Neural progenitor cell (in vitro differentiated cells): ENCODE results near the gene PRM2. TPM values are rescaled to one million over a fixed set of nuclear protein-coding genes. Genes with fewer than 3 reads are reported as not detected.

Experiments used
- DNase-seq: peaks from one replicate; pipeline ENCODE4 v3.0.0-alpha.2; 2016; ENCODE audit warnings: low spot score
- H2AFZ ChIP-seq: fragments of 200-600 bp; sonication (generic); replicated peaks from 2 replicates; pipeline ENCODE4 v1.6.1; 2016; ENCODE audit warnings: antibody characterized with exemption
- H3F3A ChIP-seq: fragments of 200-600 bp; sonication (generic); 2 replicates; pipeline ENCODE4 v1.6.1; 2016; ENCODE audit warnings: antibody characterized with exemption, low read depth
- H3K27ac ChIP-seq: fragments of 200-600 bp; sonication (generic); 2 replicates; pipeline ENCODE4 v1.5.1; 2016; ENCODE audit warnings: mild to moderate bottlenecking
- H3K27me3 ChIP-seq: fragments of 200-600 bp; sonication (generic); 2 replicates; pipeline ENCODE4 v1.6.1; 2016; ENCODE audit warnings: mild to moderate bottlenecking, moderate library complexity
- H3K36me3 ChIP-seq: fragments of 200-600 bp; sonication (generic); 2 replicates; pipeline ENCODE4 v1.5.1; 2016
- H3K4me1 ChIP-seq: fragments of 200-600 bp; sonication (generic); 2 replicates; pipeline ENCODE4 v1.6.1; 2016; ENCODE audit warnings: mixed run types
- H3K4me2 ChIP-seq: fragments of 200-600 bp; sonication (generic); 2 replicates; pipeline ENCODE4 v1.6.1; 2016
- H3K4me3 ChIP-seq: fragments of 200-600 bp; sonication (generic); 2 replicates; pipeline ENCODE4 v1.5.1; 2016
- H3K79me2 ChIP-seq: fragments of 200-600 bp; sonication (generic); 2 replicates; pipeline ENCODE4 v1.6.1; 2016; ENCODE audit warnings: low read depth
- H3K9ac ChIP-seq: fragments of 200-600 bp; sonication (generic); 2 replicates; pipeline ENCODE4 v1.6.1; 2016
- H3K9me3 ChIP-seq: fragments of 200-600 bp; sonication (generic); 2 replicates; pipeline ENCODE4 v1.5.1; 2016; ENCODE audit warnings: low read depth
- H4K20me1 ChIP-seq: fragments of 200-600 bp; sonication (generic); 2 replicates; pipeline ENCODE4 v1.6.1; 2016; ENCODE audit warnings: low read depth
- H3K27ac Mint-ChIP-seq: 3 replicates; pipeline ENCODE4 v1.8.0; 2021; ENCODE audit warnings: mixed read lengths
- H3K27me3 Mint-ChIP-seq: 2 replicates; pipeline ENCODE4 v1.8.0; 2022; ENCODE audit warnings: low read depth, mild to moderate bottlenecking, inconsistent platforms, moderate library complexity, mixed read lengths; ENCODE audit not compliant: insufficient read depth
- H3K36me3 Mint-ChIP-seq: 3 replicates; pipeline ENCODE4 v1.8.0; 2021; ENCODE audit warnings: mixed read lengths
- H3K4me1 Mint-ChIP-seq: 3 replicates; pipeline ENCODE4 v1.8.0; 2021; ENCODE audit warnings: mixed read lengths
- H3K4me3 Mint-ChIP-seq: 3 replicates; pipeline ENCODE4 v1.8.0; 2021; ENCODE audit warnings: mild to moderate bottlenecking, moderate library complexity, mixed read lengths
- H3K9me3 Mint-ChIP-seq: 3 replicates; pipeline ENCODE4 v1.8.0; 2020; ENCODE audit warnings: mixed read lengths
- CTCF ChIP-seq: fragments of 200-600 bp; sonication (generic); IDR thresholded peaks from 2 replicates; pipeline ENCODE4 v1.5.1; 2017; ENCODE audit warnings: antibody characterized with exemption, mild to moderate bottlenecking
- EZH2 ChIP-seq: fragments of 200-600 bp; sonication (generic); IDR thresholded peaks from 2 replicates; pipeline ENCODE4 v1.6.1; 2017; ENCODE audit warnings: antibody characterized with exemption, mild to moderate bottlenecking, moderate library complexity
- EZH2phosphoT487 ChIP-seq: fragments of 200-600 bp; sonication (generic); IDR thresholded peaks from 2 replicates; pipeline ENCODE4 v1.6.1; 2017; ENCODE audit warnings: antibody characterized with exemption
- total RNA-seq: library from RNA; depleted of rRNA; stranded (reverse); fragments of >200 nt; gene quantifications from 2 replicates; pipeline ENCODE4 v1.2.3, GENCODE V29; 2015; ENCODE audit warnings: low replicate concordance

Gene PRM2
- total RNA-seq, 1 donor from 2014 or later = not detected

GRCh38 chr16:11262915-11263314 lies 13.4 kb downstream of the PRM2 start:
- H3K27me3 ChIP-seq = no peaks in the 10 kb centered on the region
- Mint-ChIP-seq H3K36me3 (no peaks in the 10 kb centered on the region), H3K4me3 (no peak overlapping the region), H3K9me3 (no peaks in the 10 kb centered on the region), H3K27ac (no peak overlapping the region), H3K27me3 (peaks cover 10% of the 10 kb centered on the region), H3K4me1 (no peaks in the 10 kb centered on the region)
- H2AFZ ChIP-seq = no peak overlapping the region
- no peaks in the 10 kb centered on the region for H3K9me3 ChIP-seq
- DNase-seq = no peak
- no peak overlapping the region for H3K9ac ChIP-seq
- no peak overlapping the region for H3K4me3 ChIP-seq
- no peak overlapping the region for H3K4me2 ChIP-seq
- H3K27ac ChIP-seq = no peak overlapping the region
- no peaks in the 10 kb centered on the region for H3K36me3 ChIP-seq
- H3K4me1 ChIP-seq = no peaks in the 10 kb centered on the region
- H3K79me2 ChIP-seq = no peaks in the 10 kb centered on the region
- no peaks in the 10 kb centered on the region for H3F3A ChIP-seq
- H4K20me1 ChIP-seq = no peaks in the 10 kb centered on the region
- TF ChIP-seq EZH2 (no peak), CTCF (no peak), EZH2phosphoT487 (no peak)

- no peak for TF ChIP-seq CTCF
- TF ChIP-seq EZH2 = no peak
- TF ChIP-seq EZH2phosphoT487 = no peak
- Mint-ChIP-seq H3K27me3 (peaks cover 10% of the 10 kb centered on the region), H3K36me3 (no peaks in the 10 kb centered on the region), H3K27ac (no peak overlapping the region), H3K4me1 (peaks cover 6% of the 10 kb centered on the region), H3K4me3 (no peak overlapping the region), H3K9me3 (no peaks in the 10 kb centered on the region)
- Histone ChIP-seq H3K4me3 (no peak overlapping the region), H3K4me2 (no peak overlapping the region), H2AFZ (no peak overlapping the region), H3K27me3 (peaks cover 6% of the 10 kb centered on the region), H3K4me1 (peaks cover 3% of the 10 kb centered on the region), H3K79me2 (no peaks in the 10 kb centered on the region), H3F3A (peaks cover 6% of the 10 kb centered on the region), H3K9ac (no peak overlapping the region), H3K36me3 (no peaks in the 10 kb centered on the region), H4K20me1 (no peaks in the 10 kb centered on the region), H3K9me3 (no peaks in the 10 kb centered on the region), H3K27ac (no peak overlapping the region)
- no peak for DNase-seq
Observed at GRCh38 chr16:11260596-11260966, 15.7 kb downstream of the PRM2 start.

- Mint-ChIP-seq H3K4me3 (no peak overlapping the region), H3K36me3 (no peaks in the 10 kb centered on the region), H3K4me1 (peaks cover 6% of the 10 kb centered on the region), H3K9me3 (no peaks in the 10 kb centered on the region), H3K27me3 (peaks cover 10% of the 10 kb centered on the region), H3K27ac (no peak overlapping the region)
- H3K9me3 ChIP-seq = no peaks in the 10 kb centered on the region
- no peaks in the 10 kb centered on the region for H4K20me1 ChIP-seq
- TF ChIP-seq EZH2phosphoT487 = no peak
- TF ChIP-seq EZH2 = no peak
- no peak for TF ChIP-seq CTCF
- no peak overlapping the region for H3K4me3 ChIP-seq
- peaks cover 12% of the 10 kb centered on the region for H3K27me3 ChIP-seq
- H3K4me2 ChIP-seq = no peak overlapping the region
- no peak overlapping the region for H2AFZ ChIP-seq
- H3K4me1 ChIP-seq = peaks cover 4% of the 10 kb centered on the region
- no peak overlapping the region for H3K27ac ChIP-seq
- H3K79me2 ChIP-seq = no peaks in the 10 kb centered on the region
- H3K36me3 ChIP-seq = no peaks in the 10 kb centered on the region
- H3K9ac ChIP-seq = no peak overlapping the region
- H3F3A ChIP-seq = peaks cover 6% of the 10 kb centered on the region
- DNase-seq = no peak
Observed at GRCh38 chr16:11259655-11260595, 16.4 kb downstream of the PRM2 start.
